Smooth muscle cell (in vitro differentiated cells): Measurements from ENCODE around the gene GPR26. TPM values are rescaled to one million over a fixed set of nuclear protein-coding genes. Genes with fewer than 3 reads are reported as not detected.

Experiments used
- DNase-seq: peaks from one replicate; lab custom pipeline; 2025; ENCODE audit not compliant: unreplicated experiment; lab: John Stamatoyannopoulos, UW
- H2AFZ ChIP-seq: fragments of 200-600 bp; sonication (generic); 2 replicates; pipeline ENCODE4 v1.6.0; 2016; ENCODE audit warnings: antibody characterized with exemption, low read depth, mild to moderate bottlenecking
- H3F3A ChIP-seq: fragments of 200-600 bp; sonication (generic); 2 replicates; pipeline ENCODE4 v1.6.0; 2017; ENCODE audit warnings: antibody characterized with exemption, low read depth
- H3K27ac ChIP-seq: fragments of 200-600 bp; sonication (generic); 2 replicates; pipeline ENCODE4 v1.5.1; 2016; ENCODE audit warnings: low read depth, mild to moderate bottlenecking
- H3K27me3 ChIP-seq: fragments of 200-600 bp; sonication (generic); 2 replicates; pipeline ENCODE4 v1.6.1; 2016; ENCODE audit warnings: low read depth, mild to moderate bottlenecking
- H3K36me3 ChIP-seq: fragments of 200-600 bp; sonication (generic); 2 replicates; pipeline ENCODE4 v1.5.1; 2016; ENCODE audit warnings: low read depth
- H3K4me1 ChIP-seq: fragments of 200-600 bp; sonication (generic); 2 replicates; pipeline ENCODE4 v1.5.1; 2016; ENCODE audit warnings: low read depth
- H3K4me2 ChIP-seq: fragments of 200-600 bp; sonication (generic); 2 replicates; pipeline ENCODE4 v1.6.0; 2016; ENCODE audit warnings: mild to moderate bottlenecking
- H3K4me3 ChIP-seq: fragments of 200-600 bp; sonication (generic); 2 replicates; pipeline ENCODE4 v1.5.1; 2016; ENCODE audit warnings: mild to moderate bottlenecking
- H3K79me2 ChIP-seq: fragments of 200-600 bp; sonication (generic); 2 replicates; pipeline ENCODE4 v1.6.0; 2016; ENCODE audit warnings: low read depth, mild to moderate bottlenecking
- H3K9ac ChIP-seq: fragments of 200-600 bp; sonication (generic); 2 replicates; pipeline ENCODE4 v1.6.0; 2016; ENCODE audit warnings: low read depth
- H3K9me3 ChIP-seq: fragments of 200-600 bp; sonication (generic); replicated peaks from 2 replicates; pipeline ENCODE4 v1.5.1; 2016; ENCODE audit warnings: low read depth
- H4K20me1 ChIP-seq: fragments of 200-600 bp; sonication (generic); 2 replicates; pipeline ENCODE4 v1.6.0; 2016; ENCODE audit warnings: low read depth
- WGBS: methylation state at CpG from one replicate; pipeline ENCODE4 v1.1.7; 2016; ENCODE audit warnings: low lambda C conversion rate; 5-methylcytosine and 5-hydroxymethylcytosine counted together
- polyA plus RNA-seq: library from polyadenylated mRNA; unstranded; fragments of >200 nt; fragmentation: Nextera tagmentation; extraction: Ambion mirVana; gene quantifications from 2 replicates; pipeline ENCODE4 v1.2.1, GENCODE V29; 2016
- total RNA-seq: library from RNA; depleted of rRNA; stranded (reverse); fragments of >200 nt; gene quantifications from 2 replicates; pipeline ENCODE4 v1.2.3, GENCODE V29; 2014
- TF ChIP-seq, protein P1 (sequence below): fragments of 200-600 bp; sonication (generic); IDR thresholded peaks from 2 replicates; pipeline ENCODE4 v1.5.1; 2017; ENCODE audit warnings: borderline replicate concordance, mild to moderate bottlenecking, antibody characterized with exemption; ENCODE audit not compliant: insufficient read depth, poor library complexity, severe bottlenecking

GPR26 gene
- total and polyA plus RNA-seq, 2 experiments from 2014 or later, result not detected

DNA sequence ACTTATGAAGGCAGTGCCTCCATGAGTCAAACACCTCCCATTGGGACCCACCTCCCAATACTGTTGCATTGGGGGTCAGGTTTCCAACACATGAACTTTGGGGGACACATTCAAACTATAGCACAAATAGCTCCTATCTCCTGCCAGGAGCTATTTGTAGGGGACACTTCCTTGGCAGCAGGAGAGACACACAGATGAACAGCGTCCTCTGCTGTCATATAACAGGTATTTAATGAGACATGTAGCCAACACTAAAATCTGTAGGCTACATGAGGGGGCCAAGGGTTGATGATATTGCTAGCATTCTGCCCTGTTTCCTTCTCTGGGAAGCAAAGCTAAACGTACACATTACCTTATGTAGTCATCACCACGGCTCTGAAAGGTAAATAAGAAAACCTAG is 2.6 kb upstream of the GPR26 start:
- Histone ChIP-seq H3K27me3 (peaks cover 63% of the 10 kb centered on the region), H3K36me3 (no peaks in the 10 kb centered on the region), H4K20me1 (no peaks in the 10 kb centered on the region), H3K27ac (no peak overlapping the region), H3F3A (no peaks in the 10 kb centered on the region), H2AFZ (no peak overlapping the region), H3K4me2 (no peak overlapping the region), H3K4me3 (no peak overlapping the region), H3K9ac (no peak overlapping the region), H3K9me3 (no peaks in the 10 kb centered on the region), H3K4me1 (no peaks in the 10 kb centered on the region), H3K79me2 (no peaks in the 10 kb centered on the region)
- WGBS, result 22% methylated on average over 3 of the region's 3 CpGs
- DNase-seq, result no peak
- TF ChIP-seq, protein P1, sequence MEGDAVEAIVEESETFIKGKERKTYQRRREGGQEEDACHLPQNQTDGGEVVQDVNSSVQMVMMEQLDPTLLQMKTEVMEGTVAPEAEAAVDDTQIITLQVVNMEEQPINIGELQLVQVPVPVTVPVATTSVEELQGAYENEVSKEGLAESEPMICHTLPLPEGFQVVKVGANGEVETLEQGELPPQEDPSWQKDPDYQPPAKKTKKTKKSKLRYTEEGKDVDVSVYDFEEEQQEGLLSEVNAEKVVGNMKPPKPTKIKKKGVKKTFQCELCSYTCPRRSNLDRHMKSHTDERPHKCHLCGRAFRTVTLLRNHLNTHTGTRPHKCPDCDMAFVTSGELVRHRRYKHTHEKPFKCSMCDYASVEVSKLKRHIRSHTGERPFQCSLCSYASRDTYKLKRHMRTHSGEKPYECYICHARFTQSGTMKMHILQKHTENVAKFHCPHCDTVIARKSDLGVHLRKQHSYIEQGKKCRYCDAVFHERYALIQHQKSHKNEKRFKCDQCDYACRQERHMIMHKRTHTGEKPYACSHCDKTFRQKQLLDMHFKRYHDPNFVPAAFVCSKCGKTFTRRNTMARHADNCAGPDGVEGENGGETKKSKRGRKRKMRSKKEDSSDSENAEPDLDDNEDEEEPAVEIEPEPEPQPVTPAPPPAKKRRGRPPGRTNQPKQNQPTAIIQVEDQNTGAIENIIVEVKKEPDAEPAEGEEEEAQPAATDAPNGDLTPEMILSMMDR, result no peak

DNA sequence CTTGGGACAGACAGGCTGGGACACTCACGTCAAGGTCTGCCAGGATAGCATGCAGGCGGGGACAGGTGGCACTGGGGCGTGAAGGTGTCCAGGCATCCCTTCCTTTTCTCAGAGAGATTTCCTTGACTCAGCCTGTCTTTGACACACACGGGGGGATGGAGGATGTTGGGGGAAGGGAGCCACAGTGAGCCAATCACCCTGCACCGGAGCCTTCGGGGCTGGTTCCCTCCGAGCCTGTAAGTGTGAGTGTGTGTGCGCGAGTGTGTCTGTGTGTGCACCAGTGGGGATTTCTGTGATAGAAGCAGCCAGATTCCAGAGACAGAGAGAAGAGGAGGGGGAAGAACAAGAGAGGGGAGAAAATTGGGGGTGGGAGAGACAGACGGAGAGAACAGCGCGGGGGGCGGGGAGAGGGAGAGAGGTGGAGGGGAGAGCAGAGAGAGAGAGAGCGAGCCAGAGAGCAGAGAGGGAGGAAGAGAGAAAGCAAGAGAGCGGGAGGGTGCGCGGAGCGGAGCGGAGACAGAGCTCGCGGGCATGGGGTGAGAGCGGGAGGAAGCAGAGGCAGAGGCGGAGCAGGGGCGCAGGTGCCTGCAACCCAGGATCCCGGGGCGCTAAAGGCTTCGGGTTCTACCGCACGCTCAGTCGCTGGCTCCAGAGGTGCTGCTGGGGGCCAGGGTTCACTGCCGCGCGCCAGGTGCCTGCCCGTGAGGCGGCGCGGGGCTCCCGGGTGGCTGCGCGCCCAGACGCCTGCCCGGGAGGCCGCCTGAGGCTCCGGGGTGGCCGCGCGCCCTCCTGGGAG is 466 bp upstream of the GPR26 start:
- TF ChIP-seq, protein P1, result no peak
- Histone ChIP-seq H2AFZ (no peak overlapping the region), H3K27me3 (peaks cover 81% of the 10 kb centered on the region), H3K4me3 (no peak overlapping the region), H3K4me1 (no peaks in the 10 kb centered on the region), H3K9ac (no peak overlapping the region), H3K27ac (no peak overlapping the region), H3K4me2 (no peak overlapping the region), H3K79me2 (no peaks in the 10 kb centered on the region), H4K20me1 (no peaks in the 10 kb centered on the region), H3F3A (no peaks in the 10 kb centered on the region), H3K9me3 (no peaks in the 10 kb centered on the region), H3K36me3 (no peaks in the 10 kb centered on the region)
- 15% methylated on average over 35 of the region's 47 CpGs for WGBS
- no peak for DNase-seq

DNA sequence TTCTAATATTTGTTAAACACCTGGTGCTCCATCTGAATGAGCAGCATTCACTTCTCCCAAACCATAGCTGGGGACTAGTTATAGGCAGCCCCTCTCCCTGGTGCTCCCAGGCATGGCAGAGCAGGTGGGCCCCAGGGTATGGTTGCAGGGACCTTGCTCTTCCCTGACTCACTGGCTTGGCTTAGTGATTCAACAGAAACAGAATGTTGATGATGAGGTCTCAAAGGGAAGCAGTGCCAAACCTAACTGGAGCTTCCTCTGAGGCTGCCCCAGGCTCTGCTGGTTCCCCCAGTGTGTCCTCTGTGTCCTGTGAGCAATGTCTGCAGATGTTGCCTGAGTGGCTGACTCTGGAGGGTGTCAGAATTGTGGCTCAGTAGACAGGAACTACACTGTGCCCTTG is 3.7 kb downstream of the GPR26 start:
- Histone ChIP-seq H4K20me1 (no peaks in the 10 kb centered on the region), H3K9me3 (no peaks in the 10 kb centered on the region), H3K27me3 (peaks cover 74% of the 10 kb centered on the region), H3K4me3 (no peak overlapping the region), H3K4me2 (no peak overlapping the region), H3K4me1 (no peaks in the 10 kb centered on the region), H3K9ac (no peak overlapping the region), H2AFZ (no peak overlapping the region), H3K36me3 (no peaks in the 10 kb centered on the region), H3K79me2 (no peaks in the 10 kb centered on the region), H3F3A (no peaks in the 10 kb centered on the region), H3K27ac (no peak overlapping the region)
- TF ChIP-seq, protein P1, result no peak
- no peak for DNase-seq

DNA sequence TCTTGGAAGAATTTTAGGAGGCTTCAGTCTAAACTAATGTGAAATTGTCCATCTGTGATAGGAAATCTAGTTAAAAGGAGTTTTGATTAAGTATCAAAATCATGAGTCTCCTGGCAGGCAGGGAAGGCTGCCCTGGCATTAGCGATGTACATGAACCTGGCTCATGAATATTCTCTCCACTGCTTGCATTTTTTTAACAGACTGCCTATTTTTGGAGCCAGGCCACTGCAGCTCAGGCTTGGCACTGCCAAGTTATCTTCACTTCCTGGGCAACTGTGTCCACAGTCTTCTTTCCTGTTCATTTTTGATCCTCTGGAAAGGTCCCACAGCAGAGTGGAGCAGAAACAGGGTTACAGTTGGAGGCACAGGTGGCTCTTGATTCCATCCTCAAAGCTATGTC is 7.0 kb downstream of the GPR26 start:
- Histone ChIP-seq H3K4me2 (no peak overlapping the region), H3K4me3 (no peak overlapping the region), H3K4me1 (no peaks in the 10 kb centered on the region), H2AFZ (no peak overlapping the region), H3K36me3 (no peaks in the 10 kb centered on the region), H4K20me1 (no peaks in the 10 kb centered on the region), H3K79me2 (no peaks in the 10 kb centered on the region), H3K27me3 (peaks cover 49% of the 10 kb centered on the region), H3K27ac (no peak overlapping the region), H3K9me3 (no peaks in the 10 kb centered on the region), H3K9ac (no peak overlapping the region), H3F3A (no peaks in the 10 kb centered on the region)
- DNase-seq, result no peak
- TF ChIP-seq, protein P1, result no peak
- 82% methylated on average over 1 of the region's 1 CpG for WGBS
